Measurements from ENCODE around the gene CRELD2.

DNA sequence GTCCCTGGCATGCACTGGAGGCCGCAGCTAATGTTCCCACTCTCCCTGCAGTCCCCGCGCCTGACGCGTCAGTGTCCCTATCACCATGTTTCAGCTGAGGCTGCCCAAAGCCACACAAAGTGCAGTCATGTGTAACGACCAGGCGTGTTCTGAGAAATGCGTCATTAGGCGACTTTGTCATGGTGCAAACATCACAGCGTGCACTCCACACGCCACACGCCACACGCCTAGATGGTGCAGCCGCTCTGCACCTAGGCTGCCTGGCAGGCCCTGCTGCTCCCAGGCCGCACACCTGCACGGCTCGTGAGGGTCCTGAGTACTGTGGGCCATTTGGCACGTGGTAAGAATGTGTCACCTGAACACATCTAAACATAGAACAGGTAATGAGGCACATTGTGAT is 2.4 kb downstream of the CRELD2 start:
- TF ChIP-seq CTCF (IDR thresholded peaks at IDR 0.05; ENCODE audit: low read length) = no peak
- no peak for TF ChIP-seq EZH2 (optimal IDR thresholded peaks at IDR 0.05; ENCODE audit: low read depth, low read length)
- no peak for TF ChIP-seq EZH2phosphoT487 (IDR thresholded peaks at IDR 0.05; ENCODE audit: low read length)

Data from MM.1S (cell line).